ENCODE results near the gene MTG1. TPM values are rescaled to one million over a fixed set of nuclear protein-coding genes. Genes with fewer than 3 reads are reported as not detected.

The MTG1 gene
- total and polyA plus RNA-seq, 8 donors, result 17.2 to 62.9 (median 23.1) TPM

GRCh38 chr10:133452453-133452852 is 58.5 kb downstream of the MTG1 start:
- Histone ChIP-seq H3K4me1 (no peaks in the 10 kb centered on the region), H3K36me3 (no peaks in the 10 kb centered on the region), H3K9me3 (peaks cover 0 to 4% (median 0%) of the 10 kb centered on the region in 4 donors), H3K27ac (no peak overlapping the region), H3K4me3 (no peak overlapping the region), H3K27me3 (no peaks in the 10 kb centered on the region)
- ATAC-seq (no peak), FAIRE-seq (no peak), DNase-seq (no peak)
- intact Hi-C loops (cut with DNase I), result no loop called here
- TF ChIP-seq, protein P1, sequence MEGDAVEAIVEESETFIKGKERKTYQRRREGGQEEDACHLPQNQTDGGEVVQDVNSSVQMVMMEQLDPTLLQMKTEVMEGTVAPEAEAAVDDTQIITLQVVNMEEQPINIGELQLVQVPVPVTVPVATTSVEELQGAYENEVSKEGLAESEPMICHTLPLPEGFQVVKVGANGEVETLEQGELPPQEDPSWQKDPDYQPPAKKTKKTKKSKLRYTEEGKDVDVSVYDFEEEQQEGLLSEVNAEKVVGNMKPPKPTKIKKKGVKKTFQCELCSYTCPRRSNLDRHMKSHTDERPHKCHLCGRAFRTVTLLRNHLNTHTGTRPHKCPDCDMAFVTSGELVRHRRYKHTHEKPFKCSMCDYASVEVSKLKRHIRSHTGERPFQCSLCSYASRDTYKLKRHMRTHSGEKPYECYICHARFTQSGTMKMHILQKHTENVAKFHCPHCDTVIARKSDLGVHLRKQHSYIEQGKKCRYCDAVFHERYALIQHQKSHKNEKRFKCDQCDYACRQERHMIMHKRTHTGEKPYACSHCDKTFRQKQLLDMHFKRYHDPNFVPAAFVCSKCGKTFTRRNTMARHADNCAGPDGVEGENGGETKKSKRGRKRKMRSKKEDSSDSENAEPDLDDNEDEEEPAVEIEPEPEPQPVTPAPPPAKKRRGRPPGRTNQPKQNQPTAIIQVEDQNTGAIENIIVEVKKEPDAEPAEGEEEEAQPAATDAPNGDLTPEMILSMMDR (IDR thresholded peaks at IDR 0.05), result no peak
- WGBS, 2 donors, result 83 to 84% methylated on average over 4 of the region's 4 CpGs

GRCh38 chr10:133453516-133454203 is 59.7 kb downstream of the MTG1 start, which contains the start of gene SCART1:
TSS of gene SCART1 (plus strand) at chr10:133453945. CDS start at chr10:133453998, 53 bp downstream.
- FAIRE-seq, result no peak
- no peak for ATAC-seq
- no peaks in the 10 kb centered on the region for H3K9me3 ChIP-seq
- WGBS, 2 donors, result 88 to 90% methylated on average over 11 of the region's 11 CpGs
- no peak within 1 kb of the TSS for H3K27ac ChIP-seq
- no peaks in the 10 kb centered on the region for H3K27me3 ChIP-seq
- H3K36me3 ChIP-seq, result no peaks in the 10 kb centered on the region
- TF ChIP-seq, protein P1 (IDR thresholded peaks at IDR 0.05), result no peak
- intact Hi-C loops (cut with DNase I), result no loop called here
- H3K4me3 ChIP-seq, result no peak within 1 kb of the TSS
- H3K4me1 ChIP-seq, result no peaks in the 10 kb centered on the region
- no peak for DNase-seq

- TF ChIP-seq, protein P1 (IDR thresholded peaks at IDR 0.05), result no peak
- Histone ChIP-seq H3K9me3 (no peaks in the 10 kb centered on the region), H3K4me1 (no peaks in the 10 kb centered on the region), H3K4me3 (no peak overlapping the region), H3K27ac (no peak overlapping the region), H3K27me3 (no peaks in the 10 kb centered on the region), H3K36me3 (no peaks in the 10 kb centered on the region)
- intact Hi-C loops (cut with DNase I), result no loop called here
- ATAC-seq (no peak), FAIRE-seq (no peak), DNase-seq (peak in 1 of 6 donors; percentile 51)
- 82 to 89% methylated on average over 10 of the region's 10 CpGs for WGBS, 2 donors
Measured at GRCh38 chr10:133454204-133454893, 60.4 kb downstream of the MTG1 start.

- intact Hi-C loops (cut with DNase I), result no loop called here
- Histone ChIP-seq H3K4me3 (no peak overlapping the region), H3K27ac (no peak overlapping the region), H3K36me3 (no peaks in the 10 kb centered on the region), H3K4me1 (no peaks in the 10 kb centered on the region), H3K9me3 (no peaks in the 10 kb centered on the region), H3K27me3 (no peaks in the 10 kb centered on the region)
- ATAC-seq, result no peak
- no peak for DNase-seq
- no peak for FAIRE-seq
- WGBS, 2 donors, result 76 to 80% methylated on average over 5 of the region's 5 CpGs
- TF ChIP-seq, protein P1 (IDR thresholded peaks at IDR 0.05), result no peak
Measured at GRCh38 chr10:133455196-133455595, 61.2 kb downstream of the MTG1 start.

- Histone ChIP-seq H3K27me3 (no peaks in the 10 kb centered on the region), H3K36me3 (no peaks in the 10 kb centered on the region), H3K9me3 (no peaks in the 10 kb centered on the region), H3K27ac (no peak overlapping the region), H3K4me1 (no peaks in the 10 kb centered on the region), H3K4me3 (no peak overlapping the region)
- FAIRE-seq (no peak), DNase-seq (no peak), ATAC-seq (no peak)
- WGBS, 2 donors, result 84 to 86% methylated on average over 7 of the region's 7 CpGs
- intact Hi-C loops (cut with DNase I), result no loop called here
- TF ChIP-seq, protein P1 (IDR thresholded peaks at IDR 0.05), result no peak
Measured at GRCh38 chr10:133455611-133456031, 61.7 kb downstream of the MTG1 start.

All from pancreas (tissue), 10 donors.